Peyer's patch (tissue), 4 donors: ENCODE results near the gene PSMD8. TPM values are rescaled to one million over a fixed set of nuclear protein-coding genes. Genes with fewer than 3 reads are reported as not detected.

Experiments
- DNase-seq, 3 donors: peaks; one replicate each; pipeline ENCODE4 v3.0.0-alpha.2; 2017 to 2019
- H3K27ac ChIP-seq, 4 donors: fragments of 200-600 bp; sonication (generic); one replicate each; pipeline ENCODE4 v1.5.1; 2016 to 2019
- H3K27me3 ChIP-seq, 2 donors: fragments of 200-600 bp; sonication (generic); one replicate each; pipeline ENCODE4 v1.5.1; 2019
- H3K36me3 ChIP-seq, 3 donors: fragments of 200-600 bp; sonication (generic); one replicate each; pipeline ENCODE4 v1.5.1; 2016 to 2019
- H3K4me1 ChIP-seq, 4 donors: fragments of 200-600 bp; sonication (generic); one replicate each; pipeline ENCODE4 v1.5.1; 2016 to 2019
- H3K4me3 ChIP-seq, 4 donors: fragments of 200-600 bp; sonication (generic); 1 replicate in 3 of 4; 2 replicates in 1 of 4; pipeline ENCODE4 v1.5.1; 2016 to 2019; ENCODE audit warnings: mild to moderate bottlenecking in 1 of 4
- H3K9me3 ChIP-seq, 4 donors: fragments of 200-600 bp; sonication (generic); one replicate each; pipeline ENCODE4 v1.5.1; 2016 to 2019; ENCODE audit warnings: mild to moderate bottlenecking in 1 of 4
- POLR2A ChIP-seq, 2 donors: fragments of 450-650 bp; IDR thresholded peaks; one replicate each; pipeline ENCODE4 v1.5.1; 2017; ENCODE audit warnings: antibody characterized with exemption in 2 of 2, mild to moderate bottlenecking in 2 of 2, moderate library complexity in 2 of 2
- total RNA-seq, 4 donors: library from RNA; depleted of rRNA; stranded (reverse); fragments of >200 nt; gene quantifications; one replicate each; pipeline ENCODE4 v1.1.0, GENCODE V29; 2016
- TF ChIP-seq, protein P1 (sequence below), 6 experiments: fragments of 450-650 bp in 4 of 6; fragments of 200-600 bp in 2 of 6; sonication (generic) in 1 of 6; IDR thresholded peaks; one replicate each; pipeline ENCODE4 v1.5.1; 2017 to 2019; ENCODE audit warnings: antibody characterized with exemption in 6 of 6, mild to moderate bottlenecking in 3 of 6, moderate library complexity in 1 of 6

PSMD8 gene
- total RNA-seq, 4 donors from 2014 or later = 118 to 211 (median 164) TPM

DNA sequence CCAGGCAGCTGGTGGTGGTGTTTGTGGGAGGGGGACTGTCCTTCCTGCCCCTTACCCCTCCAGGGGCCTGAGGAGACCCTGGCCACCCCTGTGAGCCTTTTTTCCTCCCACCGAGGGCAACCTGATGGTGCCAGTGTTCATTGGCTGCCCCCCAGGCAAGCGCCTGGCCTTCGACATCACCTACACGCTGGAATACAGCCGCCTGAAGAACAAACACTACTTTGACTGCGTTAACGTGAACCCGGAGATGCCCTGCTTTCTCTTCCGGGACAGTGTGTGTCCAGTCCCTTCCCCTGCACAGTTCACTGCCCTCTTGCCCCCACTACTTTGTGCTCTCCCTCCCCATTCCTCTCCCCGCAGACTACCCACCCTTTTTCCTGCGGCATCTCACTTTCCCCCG, 7.3 kb upstream of the PSMD8 start:
- no peaks in the 10 kb centered on the region for H3K36me3 ChIP-seq
- no peaks in the 10 kb centered on the region for H3K9me3 ChIP-seq
- H3K4me1 ChIP-seq = peaks cover 0 to 11% (median 4%) of the 10 kb centered on the region in 4 donors
- TF ChIP-seq, protein P1, sequence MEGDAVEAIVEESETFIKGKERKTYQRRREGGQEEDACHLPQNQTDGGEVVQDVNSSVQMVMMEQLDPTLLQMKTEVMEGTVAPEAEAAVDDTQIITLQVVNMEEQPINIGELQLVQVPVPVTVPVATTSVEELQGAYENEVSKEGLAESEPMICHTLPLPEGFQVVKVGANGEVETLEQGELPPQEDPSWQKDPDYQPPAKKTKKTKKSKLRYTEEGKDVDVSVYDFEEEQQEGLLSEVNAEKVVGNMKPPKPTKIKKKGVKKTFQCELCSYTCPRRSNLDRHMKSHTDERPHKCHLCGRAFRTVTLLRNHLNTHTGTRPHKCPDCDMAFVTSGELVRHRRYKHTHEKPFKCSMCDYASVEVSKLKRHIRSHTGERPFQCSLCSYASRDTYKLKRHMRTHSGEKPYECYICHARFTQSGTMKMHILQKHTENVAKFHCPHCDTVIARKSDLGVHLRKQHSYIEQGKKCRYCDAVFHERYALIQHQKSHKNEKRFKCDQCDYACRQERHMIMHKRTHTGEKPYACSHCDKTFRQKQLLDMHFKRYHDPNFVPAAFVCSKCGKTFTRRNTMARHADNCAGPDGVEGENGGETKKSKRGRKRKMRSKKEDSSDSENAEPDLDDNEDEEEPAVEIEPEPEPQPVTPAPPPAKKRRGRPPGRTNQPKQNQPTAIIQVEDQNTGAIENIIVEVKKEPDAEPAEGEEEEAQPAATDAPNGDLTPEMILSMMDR (IDR thresholded peaks at IDR 0.05) = no peak
- no peak for TF ChIP-seq POLR2A (IDR thresholded peaks at IDR 0.05)
- H3K27me3 ChIP-seq = peaks cover 0 to 3% of the 10 kb centered on the region in 2 donors
- DNase-seq = no peak
- H3K27ac ChIP-seq = no peak overlapping the region
- H3K4me3 ChIP-seq = no peak overlapping the region

DNA sequence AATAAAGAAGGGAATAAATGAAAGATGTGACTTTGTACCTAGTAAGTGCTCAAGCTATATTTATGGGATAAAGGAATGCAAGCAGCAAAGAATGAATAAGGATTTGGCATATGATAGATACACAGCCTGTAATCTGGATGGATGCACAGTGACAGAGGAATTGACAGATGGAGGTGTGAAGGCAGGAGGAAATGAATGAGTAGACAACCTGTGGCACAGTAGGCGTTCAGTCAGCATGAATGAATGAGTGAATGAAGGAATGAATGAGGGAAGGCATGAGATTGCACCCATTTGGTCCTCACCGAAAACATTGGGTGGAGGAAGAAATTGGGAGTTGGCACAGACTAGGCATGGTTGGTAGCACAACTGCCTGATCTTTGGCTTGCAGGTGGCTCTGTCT, 4.8 kb upstream of the PSMD8 start:
- Histone ChIP-seq H3K4me1 (no peaks in the 10 kb centered on the region), H3K27ac (no peak overlapping the region), H3K36me3 (no peaks in the 10 kb centered on the region), H3K9me3 (no peaks in the 10 kb centered on the region), H3K27me3 (peaks cover 0 to 3% of the 10 kb centered on the region in 2 donors), H3K4me3 (no peak overlapping the region)
- TF ChIP-seq POLR2A (IDR thresholded peaks at IDR 0.05) = no peak
- TF ChIP-seq, protein P1 (IDR thresholded peaks at IDR 0.05) = no peak
- DNase-seq = no peak

DNA sequence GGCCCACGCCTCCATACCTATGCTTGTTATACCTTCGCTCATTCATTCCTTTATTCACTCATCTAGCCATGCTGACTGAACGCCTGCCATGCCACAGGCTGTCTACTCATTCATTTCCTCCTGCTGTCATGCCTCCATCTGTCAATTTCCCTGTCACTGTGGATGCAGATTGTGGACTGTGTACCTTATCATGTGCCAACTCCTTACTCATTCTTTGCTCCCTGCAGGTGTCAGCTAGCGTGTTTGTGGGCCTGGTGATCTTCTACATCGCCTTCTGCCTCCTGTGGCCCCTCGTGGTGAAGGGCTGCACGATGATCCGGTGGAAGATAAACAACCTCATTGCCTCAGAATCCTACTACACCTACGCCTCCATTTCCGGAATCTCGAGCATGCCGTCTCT, 4.1 kb upstream of the PSMD8 start:
- no peak overlapping the region for H3K27ac ChIP-seq
- TF ChIP-seq POLR2A (IDR thresholded peaks at IDR 0.05) = no peak
- TF ChIP-seq, protein P1 (IDR thresholded peaks at IDR 0.05) = no peak
- no peaks in the 10 kb centered on the region for H3K36me3 ChIP-seq
- peaks cover 0 to 3% of the 10 kb centered on the region in 2 donors for H3K27me3 ChIP-seq
- peaks cover 0 to 1% (median under 1%) of the 10 kb centered on the region in 4 donors for H3K4me1 ChIP-seq
- H3K4me3 ChIP-seq = no peak overlapping the region
- DNase-seq = no peak
- H3K9me3 ChIP-seq = no peaks in the 10 kb centered on the region

DNA sequence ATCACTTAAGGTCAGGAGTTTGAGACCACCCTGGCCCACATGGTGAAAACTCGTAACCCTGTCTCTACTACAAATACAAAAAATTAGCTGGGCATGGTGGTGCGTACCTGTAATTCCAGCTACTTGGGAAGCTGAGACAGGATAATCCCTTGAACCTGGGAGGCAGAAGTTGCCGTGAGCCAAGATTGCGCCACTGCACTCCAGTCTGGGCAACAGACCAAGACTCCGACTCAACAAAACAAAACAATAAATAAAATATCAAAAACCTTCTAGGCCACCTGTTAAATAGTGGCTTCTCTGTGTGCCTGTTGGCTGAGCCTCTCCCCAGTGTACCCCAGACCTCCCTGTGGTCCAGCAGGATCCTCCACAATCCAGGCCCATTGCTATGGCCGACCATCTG, 3.3 kb upstream of the PSMD8 start:
- peaks cover 0 to under 1% (median 0%) of the 10 kb centered on the region in 3 donors for H3K36me3 ChIP-seq
- peaks cover 0 to under 1% of the 10 kb centered on the region in 2 donors for H3K27me3 ChIP-seq
- H3K4me3 ChIP-seq = no peak overlapping the region
- H3K4me1 ChIP-seq = peaks cover 4 to 9% (median 7%) of the 10 kb centered on the region in 4 donors
- no peak for DNase-seq
- no peak for TF ChIP-seq POLR2A (IDR thresholded peaks at IDR 0.05)
- TF ChIP-seq, protein P1 (IDR thresholded peaks at IDR 0.05) = no peak
- H3K27ac ChIP-seq = no peak overlapping the region
- H3K9me3 ChIP-seq = no peaks in the 10 kb centered on the region

DNA sequence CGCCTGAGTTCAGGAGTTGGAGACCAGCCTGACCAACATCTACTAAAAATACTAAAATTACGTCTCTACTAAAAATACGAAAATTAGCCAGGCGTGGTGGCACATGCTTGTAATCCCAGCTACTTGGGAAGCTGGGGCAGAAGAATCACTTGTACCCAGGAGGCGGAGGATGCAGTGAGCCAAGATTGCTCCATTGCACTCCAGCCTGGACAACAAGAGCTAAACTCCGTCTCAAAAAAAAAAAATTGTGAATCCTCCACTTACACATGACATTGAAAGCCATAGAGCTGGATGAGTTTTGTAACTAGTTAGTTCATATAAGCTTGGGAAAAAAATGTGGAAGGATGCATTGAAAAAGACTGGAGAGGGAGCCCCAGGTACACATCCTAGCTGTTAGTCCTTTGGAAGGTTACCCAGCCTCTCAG, 452 bp upstream of the PSMD8 start:
- no peak for DNase-seq
- Histone ChIP-seq H3K36me3 (peaks cover 0 to 23% (median 0%) of the 10 kb centered on the region in 3 donors), H3K4me3 (peak overlapping the region; percentile 26 to 79 (median 55)), H3K27me3 (no peaks in the 10 kb centered on the region), H3K4me1 (peaks cover 4 to 19% (median 15%) of the 10 kb centered on the region in 4 donors), H3K9me3 (no peaks in the 10 kb centered on the region), H3K27ac (peak overlapping the region; percentile 71 to 91 (median 88))
- TF ChIP-seq, protein P1 (IDR thresholded peaks at IDR 0.05) = no peak
- no peak for TF ChIP-seq POLR2A (IDR thresholded peaks at IDR 0.05)

DNA sequence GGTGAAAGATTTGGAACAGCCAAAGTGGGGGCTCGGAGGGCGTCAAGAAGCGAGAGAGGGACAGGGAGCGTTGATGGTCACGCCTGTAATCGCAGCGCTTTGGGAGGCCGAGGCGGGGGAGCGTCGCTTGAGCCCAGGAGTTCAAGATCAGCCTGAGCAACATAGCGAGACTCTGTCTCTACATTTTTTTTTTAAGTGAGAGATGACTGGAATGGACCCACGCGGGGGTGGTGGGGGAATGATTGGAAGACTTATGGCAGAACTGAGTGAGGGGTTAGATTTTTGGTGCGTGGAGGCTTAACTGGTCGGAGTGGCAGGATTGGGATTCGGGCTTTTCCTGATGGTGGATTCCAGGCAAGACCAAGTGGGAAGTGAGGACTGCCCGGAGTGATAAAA, 725 bp downstream of the PSMD8 start:
- H3K27ac ChIP-seq = peak overlapping the region; percentile 85 to 91 (median 89)
- H3K36me3 ChIP-seq = peaks cover 0 to 35% (median 0%) of the 10 kb centered on the region in 3 donors
- peak overlapping the region; percentile 67 to 79 (median 76) for H3K4me3 ChIP-seq
- H3K4me1 ChIP-seq = peaks cover 4 to 19% (median 15%) of the 10 kb centered on the region in 4 donors
- no peak for DNase-seq
- no peaks in the 10 kb centered on the region for H3K27me3 ChIP-seq
- TF ChIP-seq POLR2A (IDR thresholded peaks at IDR 0.05) = no peak
- TF ChIP-seq, protein P1 (IDR thresholded peaks at IDR 0.05) = no peak
- no peaks in the 10 kb centered on the region for H3K9me3 ChIP-seq
